H9 (cell line): ENCODE measurements around the gene ZNF527. TPM values are rescaled to one million over a fixed set of nuclear protein-coding genes. Genes with fewer than 3 reads are reported as not detected.

ENCODE experiments used
- DNase-seq: peaks from one replicate; pipeline ENCODE4 v3.0.0-alpha.2; 2017
- H2AFZ ChIP-seq: one replicate; pipeline ENCODE4 v1.6.1; 2013; ENCODE audit warnings: mild to moderate bottlenecking, low read length, control low read depth, moderate library complexity
- H2AK5ac ChIP-seq: 2 replicates; pipeline ENCODE4 v1.6.1; 2013; ENCODE audit warnings: low read length, control low read depth, mixed read lengths; ENCODE audit not compliant: insufficient read length
- H2BK120ac ChIP-seq: one replicate; pipeline ENCODE4 v1.6.1; 2013; ENCODE audit warnings: low read depth, mild to moderate bottlenecking, low read length, control low read depth, inconsistent platforms; ENCODE audit not compliant: poor library complexity, severe bottlenecking
- H2BK12ac ChIP-seq: 2 replicates; pipeline ENCODE4 v1.6.1; 2013; ENCODE audit warnings: low read length, control low read depth, mixed read lengths, low read depth; ENCODE audit not compliant: insufficient read length
- H2BK15ac ChIP-seq: 2 replicates; pipeline ENCODE4 v1.6.1; 2013; ENCODE audit warnings: low read depth, low read length, control low read depth
- H2BK20ac ChIP-seq: one replicate; pipeline ENCODE4 v1.6.1; 2013; ENCODE audit warnings: low read depth, mild to moderate bottlenecking, low read length, control low read depth, inconsistent platforms; ENCODE audit not compliant: poor library complexity, severe bottlenecking
- H2BK5ac ChIP-seq: 2 replicates; pipeline ENCODE4 v1.6.1; 2013; ENCODE audit warnings: low read length, control low read depth, mixed read lengths; ENCODE audit not compliant: insufficient read length
- H3K14ac ChIP-seq: 2 replicates; pipeline ENCODE4 v1.6.1; 2013; ENCODE audit warnings: low read length, control low read depth; ENCODE audit not compliant: insufficient read depth
- H3K18ac ChIP-seq: 2 replicates; pipeline ENCODE4 v1.6.1; 2013; ENCODE audit warnings: low read depth, mild to moderate bottlenecking, mixed read lengths, low read length, control low read depth; ENCODE audit not compliant: insufficient read length
- H3K23ac ChIP-seq: 2 replicates; pipeline ENCODE4 v1.6.1; 2013; ENCODE audit warnings: low read length, control low read depth, mixed read lengths, low read depth; ENCODE audit not compliant: insufficient read length
- H3K23me2 ChIP-seq: 2 replicates; pipeline ENCODE4 v1.6.1; 2013; ENCODE audit warnings: low read depth, mild to moderate bottlenecking, mixed read lengths, low read length, control low read depth; ENCODE audit not compliant: insufficient read length, poor library complexity, severe bottlenecking
- H3K27ac ChIP-seq: 2 replicates; pipeline ENCODE4 v1.5.1; 2013; ENCODE audit warnings: low read length, control low read depth, mixed read lengths, low read depth; ENCODE audit not compliant: insufficient read length
- H3K27me3 ChIP-seq: 2 replicates; pipeline ENCODE4 v1.6.1; 2013; ENCODE audit warnings: low read length, control low read depth, inconsistent platforms; ENCODE audit not compliant: insufficient read depth
- H3K4ac ChIP-seq: 2 replicates; pipeline ENCODE4 v1.6.1; 2013; ENCODE audit warnings: low read depth, mild to moderate bottlenecking, control low read depth, inconsistent platforms, low read length, moderate library complexity
- H3K4me1 ChIP-seq: 2 replicates; pipeline ENCODE4 v1.6.1; 2013; ENCODE audit warnings: low read length, control low read depth, inconsistent platforms; ENCODE audit not compliant: insufficient read depth
- H3K4me2 ChIP-seq: 2 replicates; pipeline ENCODE4 v1.6.1; 2013; ENCODE audit warnings: low read length, control low read depth, mixed read lengths; ENCODE audit not compliant: insufficient read length, insufficient read depth
- H3K56ac ChIP-seq: 2 replicates; pipeline ENCODE4 v1.6.1; 2013; ENCODE audit warnings: low read depth, mild to moderate bottlenecking, mixed read lengths, low read length, control low read depth; ENCODE audit not compliant: insufficient read length
- H3K79me1 ChIP-seq: 2 replicates; pipeline ENCODE4 v1.6.1; 2013; ENCODE audit warnings: low read depth, mild to moderate bottlenecking, moderate library complexity, low read length, control low read depth, inconsistent platforms; ENCODE audit not compliant: insufficient read depth, poor library complexity, severe bottlenecking
- H3K79me2 ChIP-seq: 2 replicates; pipeline ENCODE4 v1.6.1; 2013; ENCODE audit warnings: low read length, control low read depth, inconsistent platforms; ENCODE audit not compliant: insufficient read depth
- H3K9ac ChIP-seq: 2 replicates; pipeline ENCODE4 v1.6.1; 2013; ENCODE audit warnings: low read length, control low read depth, mixed read lengths; ENCODE audit not compliant: insufficient read length; ENCODE audit errors: extremely low read depth
- H3K9me3 ChIP-seq: one replicate; pipeline ENCODE4 v1.6.1; 2013; ENCODE audit warnings: low read depth, low read length, inconsistent platforms; ENCODE audit not compliant: control insufficient read depth
- H3T11ph ChIP-seq: one replicate; pipeline ENCODE4 v1.6.1; 2013; ENCODE audit warnings: mild to moderate bottlenecking, low read length, control low read depth, inconsistent platforms
- H4K20me1 ChIP-seq: one replicate; pipeline ENCODE4 v1.6.1; 2013; ENCODE audit not compliant: control insufficient read depth, insufficient read length, insufficient read depth
- H4K5ac ChIP-seq: 2 replicates; pipeline ENCODE4 v1.6.1; 2013; ENCODE audit warnings: low read depth, mild to moderate bottlenecking, mixed read lengths, low read length, control low read depth; ENCODE audit not compliant: insufficient read length
- H4K8ac ChIP-seq: replicated peaks from 2 replicates; pipeline ENCODE4 v1.6.1; 2013; ENCODE audit warnings: low read length, control low read depth, mixed read lengths, low read depth; ENCODE audit not compliant: insufficient read length
- H4K91ac ChIP-seq: 2 replicates; pipeline ENCODE4 v1.6.1; 2013; ENCODE audit warnings: low read depth, mild to moderate bottlenecking, moderate library complexity, mixed read lengths, low read length, control low read depth; ENCODE audit not compliant: insufficient read length
- H3K27ac Mint-ChIP-seq, 3 experiments: 2 replicates in 2 of 3; 3 replicates in 1 of 3; pipeline ENCODE4 v1.8.0; 2020 to 2021; ENCODE audit warnings: mixed read lengths in 3 of 3, mild to moderate bottlenecking in 1 of 3, moderate library complexity in 1 of 3
- H3K27me3 Mint-ChIP-seq: 2 replicates; pipeline ENCODE4 v1.8.0; 2021; ENCODE audit warnings: low read depth, mild to moderate bottlenecking, moderate library complexity, mixed read lengths
- H3K36me3 Mint-ChIP-seq, 3 experiments: 2 replicates in 2 of 3; 3 replicates in 1 of 3; pipeline ENCODE4 v1.8.0; 2020 to 2021; ENCODE audit warnings: low read depth in 3 of 3, mixed read lengths in 3 of 3; ENCODE audit not compliant: insufficient read depth in 1 of 3
- H3K4me1 Mint-ChIP-seq, 2 experiments: 2 replicates each; pipeline ENCODE4 v1.8.0; 2020; ENCODE audit warnings: mixed read lengths in 2 of 2
- H3K4me3 Mint-ChIP-seq, 2 experiments: 2 replicates in 1 of 2; 3 replicates in 1 of 2; pipeline ENCODE4 v1.8.0; 2020 to 2021; ENCODE audit warnings: mild to moderate bottlenecking in 2 of 2, mixed read lengths in 2 of 2, moderate library complexity in 1 of 2
- H3K9me3 Mint-ChIP-seq, 2 experiments: 2 replicates in 1 of 2; 3 replicates in 1 of 2; pipeline ENCODE4 v1.8.0; 2020; ENCODE audit warnings: mild to moderate bottlenecking in 2 of 2, mixed read lengths in 2 of 2, moderate library complexity in 1 of 2
- WGBS: extraction: QIAGEN DNeasy Blood & Tissue Kit; methylation state at CpG from one replicate; pipeline ENCODE4 v1.1.7; 2013; ENCODE audit warnings: missing lambda C conversion rate, low lambda C conversion rate, mixed read lengths; ENCODE audit not compliant: insufficient read length; ENCODE audit errors: extremely low coverage; 5-methylcytosine and 5-hydroxymethylcytosine counted together
- total RNA-seq: library from RNA; stranded (reverse); gene quantifications from 2 replicates; pipeline ENCODE4 v1.2.1, GENCODE V29; 2021
- TF ChIP-seq, protein P1 (sequence below): fragments of 200-600 bp; sonication (generic); conservative IDR thresholded peaks from 3 replicates; pipeline ENCODE4 v1.8.0; 2021; ENCODE audit warnings: antibody characterized with exemption, mild to moderate bottlenecking

The ZNF527 gene
- total RNA-seq, 1 experiment from 2014 or later: 6.1 TPM

DNA sequence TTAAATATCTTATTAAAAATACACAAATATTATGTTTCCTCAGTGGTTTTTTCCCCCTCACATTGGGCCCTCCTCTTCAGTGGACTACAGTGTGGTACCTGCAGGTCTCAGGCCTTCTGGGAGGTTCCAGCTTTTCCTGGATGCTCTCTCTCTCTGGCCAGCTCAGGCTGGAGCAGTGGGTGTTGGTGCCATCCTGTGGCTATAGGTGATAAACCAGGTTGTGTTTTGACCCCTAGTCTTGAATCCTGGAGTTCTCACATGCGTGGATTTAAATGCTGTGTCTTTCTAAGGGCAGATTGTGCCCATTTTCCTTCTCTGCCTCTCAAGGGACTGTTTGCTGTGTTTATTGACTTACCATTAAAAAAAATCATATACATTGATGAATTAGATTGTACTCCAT is 41.2 kb upstream of the ZNF527 start:
- Histone ChIP-seq H3K4me1 (no peaks in the 10 kb centered on the region), H3K56ac (no peak overlapping the region), H3K79me2 (no peaks in the 10 kb centered on the region), H4K91ac (no peak overlapping the region), H2BK12ac (no peak overlapping the region), H3K9me3 (no peaks in the 10 kb centered on the region), H2BK5ac (no peak overlapping the region), H3K9ac (no peak overlapping the region), H2BK20ac (no peak overlapping the region), H4K5ac (no peak overlapping the region), H3K27me3 (no peaks in the 10 kb centered on the region), H3K4ac (no peak overlapping the region), H3T11ph (no peak overlapping the region), H2BK120ac (no peak overlapping the region), H3K27ac (no peak overlapping the region), H2BK15ac (no peak overlapping the region), H2AK5ac (no peak overlapping the region), H3K18ac (no peak overlapping the region), H3K23me2 (peaks cover 7% of the 10 kb centered on the region), H4K20me1 (no peaks in the 10 kb centered on the region), H3K14ac (no peak overlapping the region), H3K4me2 (no peak overlapping the region), H4K8ac (no peak overlapping the region), H3K79me1 (peaks cover 3% of the 10 kb centered on the region), H2AFZ (no peak overlapping the region), H3K23ac (no peak overlapping the region)
- Mint-ChIP-seq H3K4me1 (peaks cover 8 to 17% of the 10 kb centered on the region in 2 experiments), H3K36me3 (peaks cover 40 to 73% (median 47%) of the 10 kb centered on the region in 3 experiments), H3K27ac (no peak overlapping the region), H3K4me3 (no peak overlapping the region), H3K27me3 (no peaks in the 10 kb centered on the region), H3K9me3 (peaks cover 0 to 2% of the 10 kb centered on the region in 2 experiments; a peak in 2 of 5 replicates)
- TF ChIP-seq, protein P1, sequence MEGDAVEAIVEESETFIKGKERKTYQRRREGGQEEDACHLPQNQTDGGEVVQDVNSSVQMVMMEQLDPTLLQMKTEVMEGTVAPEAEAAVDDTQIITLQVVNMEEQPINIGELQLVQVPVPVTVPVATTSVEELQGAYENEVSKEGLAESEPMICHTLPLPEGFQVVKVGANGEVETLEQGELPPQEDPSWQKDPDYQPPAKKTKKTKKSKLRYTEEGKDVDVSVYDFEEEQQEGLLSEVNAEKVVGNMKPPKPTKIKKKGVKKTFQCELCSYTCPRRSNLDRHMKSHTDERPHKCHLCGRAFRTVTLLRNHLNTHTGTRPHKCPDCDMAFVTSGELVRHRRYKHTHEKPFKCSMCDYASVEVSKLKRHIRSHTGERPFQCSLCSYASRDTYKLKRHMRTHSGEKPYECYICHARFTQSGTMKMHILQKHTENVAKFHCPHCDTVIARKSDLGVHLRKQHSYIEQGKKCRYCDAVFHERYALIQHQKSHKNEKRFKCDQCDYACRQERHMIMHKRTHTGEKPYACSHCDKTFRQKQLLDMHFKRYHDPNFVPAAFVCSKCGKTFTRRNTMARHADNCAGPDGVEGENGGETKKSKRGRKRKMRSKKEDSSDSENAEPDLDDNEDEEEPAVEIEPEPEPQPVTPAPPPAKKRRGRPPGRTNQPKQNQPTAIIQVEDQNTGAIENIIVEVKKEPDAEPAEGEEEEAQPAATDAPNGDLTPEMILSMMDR: peak; percentile 68
- DNase-seq: peak; percentile 59
- no CpG with 5 or more reads among the region's 1 CpG for WGBS
